ENCODE measurements around the gene SUPT7L.
"Not testable (repeated sequence)": the region's sequence is repeated elsewhere in the genome, so short reads cannot be mapped to it uniquely, and the experiment has no call there.

- TF ChIP-seq, protein P1, sequence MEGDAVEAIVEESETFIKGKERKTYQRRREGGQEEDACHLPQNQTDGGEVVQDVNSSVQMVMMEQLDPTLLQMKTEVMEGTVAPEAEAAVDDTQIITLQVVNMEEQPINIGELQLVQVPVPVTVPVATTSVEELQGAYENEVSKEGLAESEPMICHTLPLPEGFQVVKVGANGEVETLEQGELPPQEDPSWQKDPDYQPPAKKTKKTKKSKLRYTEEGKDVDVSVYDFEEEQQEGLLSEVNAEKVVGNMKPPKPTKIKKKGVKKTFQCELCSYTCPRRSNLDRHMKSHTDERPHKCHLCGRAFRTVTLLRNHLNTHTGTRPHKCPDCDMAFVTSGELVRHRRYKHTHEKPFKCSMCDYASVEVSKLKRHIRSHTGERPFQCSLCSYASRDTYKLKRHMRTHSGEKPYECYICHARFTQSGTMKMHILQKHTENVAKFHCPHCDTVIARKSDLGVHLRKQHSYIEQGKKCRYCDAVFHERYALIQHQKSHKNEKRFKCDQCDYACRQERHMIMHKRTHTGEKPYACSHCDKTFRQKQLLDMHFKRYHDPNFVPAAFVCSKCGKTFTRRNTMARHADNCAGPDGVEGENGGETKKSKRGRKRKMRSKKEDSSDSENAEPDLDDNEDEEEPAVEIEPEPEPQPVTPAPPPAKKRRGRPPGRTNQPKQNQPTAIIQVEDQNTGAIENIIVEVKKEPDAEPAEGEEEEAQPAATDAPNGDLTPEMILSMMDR (IDR thresholded peaks at IDR 0.05; ENCODE audit: poor library complexity, severe bottlenecking), result not testable (repeated sequence)
- not testable (repeated sequence) for TF ChIP-seq TAF1 (IDR thresholded peaks at IDR 0.05; ENCODE audit: low read depth); POLR2AphosphoS5 (IDR thresholded peaks at IDR 0.05); EZH2 (IDR thresholded peaks at IDR 0.05; ENCODE audit: borderline replicate concordance, insufficient read depth, low read length, poor library complexity, severe bottlenecking); RAD21 (conservative IDR thresholded peaks at IDR 0.05); SMC3 (conservative IDR thresholded peaks at IDR 0.05; ENCODE audit: poor library complexity)
- TF ChIP-seq, protein P2, sequence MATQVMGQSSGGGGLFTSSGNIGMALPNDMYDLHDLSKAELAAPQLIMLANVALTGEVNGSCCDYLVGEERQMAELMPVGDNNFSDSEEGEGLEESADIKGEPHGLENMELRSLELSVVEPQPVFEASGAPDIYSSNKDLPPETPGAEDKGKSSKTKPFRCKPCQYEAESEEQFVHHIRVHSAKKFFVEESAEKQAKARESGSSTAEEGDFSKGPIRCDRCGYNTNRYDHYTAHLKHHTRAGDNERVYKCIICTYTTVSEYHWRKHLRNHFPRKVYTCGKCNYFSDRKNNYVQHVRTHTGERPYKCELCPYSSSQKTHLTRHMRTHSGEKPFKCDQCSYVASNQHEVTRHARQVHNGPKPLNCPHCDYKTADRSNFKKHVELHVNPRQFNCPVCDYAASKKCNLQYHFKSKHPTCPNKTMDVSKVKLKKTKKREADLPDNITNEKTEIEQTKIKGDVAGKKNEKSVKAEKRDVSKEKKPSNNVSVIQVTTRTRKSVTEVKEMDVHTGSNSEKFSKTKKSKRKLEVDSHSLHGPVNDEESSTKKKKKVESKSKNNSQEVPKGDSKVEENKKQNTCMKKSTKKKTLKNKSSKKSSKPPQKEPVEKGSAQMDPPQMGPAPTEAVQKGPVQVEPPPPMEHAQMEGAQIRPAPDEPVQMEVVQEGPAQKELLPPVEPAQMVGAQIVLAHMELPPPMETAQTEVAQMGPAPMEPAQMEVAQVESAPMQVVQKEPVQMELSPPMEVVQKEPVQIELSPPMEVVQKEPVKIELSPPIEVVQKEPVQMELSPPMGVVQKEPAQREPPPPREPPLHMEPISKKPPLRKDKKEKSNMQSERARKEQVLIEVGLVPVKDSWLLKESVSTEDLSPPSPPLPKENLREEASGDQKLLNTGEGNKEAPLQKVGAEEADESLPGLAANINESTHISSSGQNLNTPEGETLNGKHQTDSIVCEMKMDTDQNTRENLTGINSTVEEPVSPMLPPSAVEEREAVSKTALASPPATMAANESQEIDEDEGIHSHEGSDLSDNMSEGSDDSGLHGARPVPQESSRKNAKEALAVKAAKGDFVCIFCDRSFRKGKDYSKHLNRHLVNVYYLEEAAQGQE (IDR thresholded peaks at IDR 0.05; ENCODE audit: borderline replicate concordance), result not testable (repeated sequence)
Observed at GRCh38 chr2:27682334-27682771, 18.9 kb upstream of the SUPT7L start.
